GM12878 (cell line): ENCODE measurements around the gene TIMD4. TPM values are rescaled to one million over a fixed set of nuclear protein-coding genes. Genes with fewer than 3 reads are reported as not detected.
"Not testable (repeated sequence)": the region's sequence is repeated elsewhere in the genome, so short reads cannot be mapped to it uniquely, and the experiment has no call there.

ENCODE experiments used
- ATAC-seq: fragments of 200-7000 bp; cut with Tn5 transposase; 3 replicates; pipeline ENCODE4 v1.9.1; 2020; ENCODE audit warnings: mild to moderate bottlenecking, moderate library complexity
- BruUV-seq: library from RNA; stranded (reverse); fragments of 400-500 nt; replicated peaks from 2 replicates; lab custom pipeline; 2021; lab: Mats Ljungman, UMichigan
- CTCF ChIA-PET: fragments of 300-600 bp; sonication (Branson Sonifier 250); formaldehyde crosslinking; extraction: SDS; loops from one replicate; lab custom pipeline; 2021; ENCODE audit warnings: inconsistent platforms; lab: Yijun Ruan, JAX
- POLR2A ChIA-PET: fragments of 350-600 bp; formaldehyde crosslinking; extraction: SDS; loops from one replicate; lab custom pipeline; 2021; ENCODE audit warnings: inconsistent platforms; lab: Charles Lee
- RAD21 ChIA-PET: fragments of 300-600 bp; sonication (Branson Sonifier 250); formaldehyde crosslinking; loops from one replicate; lab custom pipeline; 2023; ENCODE audit warnings: antibody characterized with exemption; ENCODE audit not compliant: unreplicated experiment; lab: Charles Lee
- SMC1A ChIA-PET: fragments of 300-600 bp; sonication (Branson Sonifier 250); formaldehyde crosslinking; loops from one replicate; lab custom pipeline; 2023; ENCODE audit not compliant: unreplicated experiment, uncharacterized antibody; lab: Charles Lee
- DNase-seq: peaks from one replicate; pipeline ENCODE4 v3.0.0-alpha.2; 2011; ENCODE audit warnings: low read depth, low spot score
- FAIRE-seq: peaks from 3 replicates; lab custom pipeline; 2011; peaks lifted over from hg19 to GRCh38; lab: Jason Lieb, UNC
- H2AFZ ChIP-seq: 2 replicates; pipeline ENCODE4 v1.6.0; 2011; ENCODE audit warnings: low read depth, low read length, control low read depth; ENCODE audit not compliant: control insufficient read depth
- H3K27ac ChIP-seq: 2 replicates; pipeline ENCODE4 v1.5.1; 2011; ENCODE audit warnings: control low read depth; ENCODE audit not compliant: control insufficient read depth, insufficient read depth
- H3K27me3 ChIP-seq, 2 experiments: replicated peaks in 1 of 2; 2 replicates each; pipeline versions ENCODE4 v1.6.0 to v1.6.1; 2011; ENCODE audit warnings: low read length in 1 of 2; ENCODE audit not compliant: control insufficient read depth in 2 of 2, insufficient read depth in 2 of 2
- H3K36me3 ChIP-seq, 2 experiments: 2 replicates each; pipeline ENCODE4 v1.5.1; 2011; ENCODE audit warnings: low read length in 1 of 2; ENCODE audit not compliant: control insufficient read depth in 2 of 2, insufficient read depth in 2 of 2
- H3K4me1 ChIP-seq: 2 replicates; pipeline ENCODE4 v1.6.1; 2011; ENCODE audit warnings: mild to moderate bottlenecking, low read length, moderate library complexity, mixed read lengths; ENCODE audit not compliant: control insufficient read depth, insufficient read depth
- H3K4me2 ChIP-seq: 2 replicates; pipeline ENCODE4 v1.6.0; 2011; ENCODE audit warnings: control low read depth; ENCODE audit not compliant: control insufficient read depth, insufficient read depth
- H3K4me3 ChIP-seq: fragments of 200-600 bp; sonication (generic); 2 replicates; pipeline ENCODE4 v1.5.1; 2016
- H3K79me2 ChIP-seq: 2 replicates; pipeline ENCODE4 v1.6.0; 2011; ENCODE audit warnings: low read length; ENCODE audit not compliant: control insufficient read depth, insufficient read depth
- H3K9ac ChIP-seq: 2 replicates; pipeline ENCODE4 v1.8.0; 2011; ENCODE audit warnings: low read length, control low read depth, mixed read lengths; ENCODE audit not compliant: control insufficient read depth, insufficient read depth
- H3K9me3 ChIP-seq: replicated peaks from 3 replicates; pipeline ENCODE4 v1.5.1; 2011; ENCODE audit warnings: mild to moderate bottlenecking, low read length; ENCODE audit not compliant: control insufficient read depth, insufficient read depth
- H4K20me1 ChIP-seq: 2 replicates; pipeline ENCODE4 v1.6.0; 2011; ENCODE audit not compliant: control insufficient read depth, insufficient read depth
- ASH2L ChIP-seq: fragments of 300-600, 200-600 bp; sonication (generic); IDR thresholded peaks from 2 replicates; pipeline ENCODE4 v1.6.1; 2017; ENCODE audit warnings: low read depth, mild to moderate bottlenecking, borderline replicate concordance
- CBX3 ChIP-seq: fragments of 200-600 bp; sonication (generic); IDR thresholded peaks from 2 replicates; pipeline ENCODE4 v1.6.1; 2016; ENCODE audit warnings: low read depth, borderline replicate concordance
- MEF2A ChIP-seq: IDR thresholded peaks from 2 replicates; pipeline ENCODE4 v1.6.1; 2011; ENCODE audit warnings: low read depth, mild to moderate bottlenecking, low read length, moderate library complexity; ENCODE audit not compliant: insufficient read depth
- NKRF ChIP-seq: fragments of 450-650 bp; conservative IDR thresholded peaks from 2 replicates; pipeline ENCODE4 v1.6.1; 2017; ENCODE audit warnings: mild to moderate bottlenecking, moderate library complexity
- POLR2AphosphoS2 ChIP-seq: IDR thresholded peaks from 2 replicates; pipeline ENCODE4 v1.6.1; 2011; ENCODE audit warnings: low read depth, mild to moderate bottlenecking, low read length, improper control_type of control experiment, moderate library complexity
- RAD51 ChIP-seq: fragments of 450-650 bp; IDR thresholded peaks from 2 replicates; pipeline ENCODE4 v1.6.1; 2016; ENCODE audit warnings: moderate library complexity, mild to moderate bottlenecking, inconsistent platforms
- RB1 ChIP-seq: fragments of 450-650 bp; formaldehyde crosslinking; IDR thresholded peaks from 2 replicates; pipeline ENCODE4 v1.6.1; 2017; ENCODE audit warnings: mild to moderate bottlenecking, borderline replicate concordance
- RELB ChIP-seq: fragments of 450-650 bp; IDR thresholded peaks from 2 replicates; pipeline ENCODE4 v1.6.1; 2017; ENCODE audit warnings: low read depth, mild to moderate bottlenecking, moderate library complexity
- SRF ChIP-seq, 2 experiments: IDR thresholded peaks; 2 replicates each; pipeline ENCODE4 v1.6.1; 2011; ENCODE audit warnings: low read depth in 2 of 2, low read length in 2 of 2, mild to moderate bottlenecking in 1 of 2, moderate library complexity in 1 of 2
- TARDBP ChIP-seq: IDR thresholded peaks from 2 replicates; pipeline ENCODE4 v1.6.1; 2016; ENCODE audit warnings: borderline replicate concordance
- ZNF687 ChIP-seq: fragments of 450-650 bp; IDR thresholded peaks from 2 replicates; pipeline ENCODE4 v1.6.1; 2017; ENCODE audit warnings: mild to moderate bottlenecking, moderate library complexity
- WGBS: methylation state at CpG from one replicate; pipeline ENCODE4 v1.1.6; 2016; ENCODE audit warnings: low lambda C conversion rate; ENCODE audit not compliant: insufficient replicate concordance, insufficient coverage; ENCODE audit errors: missing lambda C conversion rate; 5-methylcytosine and 5-hydroxymethylcytosine counted together
- in situ Hi-C: fragments of 300-500 bp; cut with MboI; formaldehyde crosslinking; loops from 9 replicates; pipeline ENCODE4 v1.14.3; 2018; ENCODE audit warnings: mixed read lengths
- intact Hi-C: fragments of 100-400 bp; cut with micrococcal nuclease; formaldehyde crosslinking; loops from one replicate; pipeline ENCODE4 v1.14.2; 2022; ENCODE audit not compliant: unreplicated experiment
- polyA plus RNA-seq, 11 experiments: library from polyadenylated mRNA; depleted of rRNA in 4 of 11; unstranded in 6 of 11; stranded (reverse) in 5 of 11; fragments of >200 nt; fragmentation: Nextera tagmentation in 4 of 11; fragmentation: Illumina TruSeq in 1 of 11; extraction: Ambion mirVana in 4 of 11; extraction: Trizol in 1 of 11; gene quantifications; 1 replicate in 1 of 11; 2 replicates in 10 of 11; pipeline versions ENCODE4 v1.2.1 to v1.2.3, GENCODE V29; 2011 to 2016; ENCODE audit warnings: inconsistent platforms in 2 of 11, missing spikeins in 2 of 11, low read depth in 1 of 11
- total RNA-seq, 4 experiments: library from RNA; depleted of rRNA in 3 of 4; stranded (reverse); fragments of >200 nt in 3 of 4; fragmentation: Illumina TruSeq in 1 of 4; extraction: Trizol in 1 of 4; gene quantifications; 2 replicates each; pipeline versions ENCODE4 v1.2.1 to v1.2.3, GENCODE V29; 2013 to 2021
- TF ChIP-seq, protein P1 (sequence below): IDR thresholded peaks from 2 replicates; pipeline ENCODE4 v1.6.1; 2011; ENCODE audit warnings: mild to moderate bottlenecking, low read depth, low read length, moderate library complexity; ENCODE audit not compliant: insufficient replicate concordance

The TIMD4 gene
- total and polyA plus RNA-seq, 10 of the 15 experiments (the other 5 are each of a cell fraction or from before 2014, with no cell fraction given): 1.3 to 15.4 (median 5.3) TPM

- TF ChIP-seq CBX3 (no peak), MEF2A (no peak), ASH2L (no peak), POLR2AphosphoS2 (no peak), TARDBP (no peak), SRF (IDR thresholded peaks at IDR 0.05; ENCODE audit: low read depth in 2 of 2, low read length in 2 of 2) (no peak), ZNF687 (no peak), RB1 (no peak), NKRF (no peak), RELB (no peak), RAD51 (no peak)
- TF ChIP-seq, protein P1, sequence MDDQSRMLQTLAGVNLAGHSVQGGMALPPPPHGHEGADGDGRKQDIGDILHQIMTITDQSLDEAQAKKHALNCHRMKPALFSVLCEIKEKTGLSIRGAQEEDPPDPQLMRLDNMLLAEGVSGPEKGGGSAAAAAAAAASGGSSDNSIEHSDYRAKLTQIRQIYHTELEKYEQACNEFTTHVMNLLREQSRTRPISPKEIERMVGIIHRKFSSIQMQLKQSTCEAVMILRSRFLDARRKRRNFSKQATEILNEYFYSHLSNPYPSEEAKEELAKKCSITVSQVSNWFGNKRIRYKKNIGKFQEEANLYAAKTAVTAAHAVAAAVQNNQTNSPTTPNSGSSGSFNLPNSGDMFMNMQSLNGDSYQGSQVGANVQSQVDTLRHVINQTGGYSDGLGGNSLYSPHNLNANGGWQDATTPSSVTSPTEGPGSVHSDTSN: no peak
- TF ChIP-seq, all 136 proteins: peak for 0
These were observed 35.5 kb downstream of the TIMD4 start (continued) for GRCh38 chr5:156927545-156927944.

- H3K79me2 ChIP-seq: peaks cover 14% of the 10 kb centered on the region
- H3K27me3 ChIP-seq, in situ Hi-C loops, BruUV-seq, H3K36me3 ChIP-seq, DNase-seq, H3K9ac ChIP-seq, H3K4me2 ChIP-seq, H3K4me3 ChIP-seq, H3K27ac ChIP-seq, POLR2A ChIA-PET, H4K20me1 ChIP-seq, H2AFZ ChIP-seq, ATAC-seq, H3K9me3 ChIP-seq, FAIRE-seq: not testable (repeated sequence)
- ChIA-PET RAD21 (interaction anchor here (0.6 kb wide), 1 partner anchor 37 kb away, joined by 3 read pairs; no protein-coding TSS in a partner anchor), SMC1A (interaction anchor here (2.1 to 5.1 kb wide), 2 partner anchors 11 to 36 kb away, joined by 12 to 27 read pairs; no protein-coding TSS in a partner anchor), CTCF (interaction anchor here (1.0 to 1.4 kb wide), 2 partner anchors 9 to 11 kb away, joined by 4 read pairs; no protein-coding TSS in a partner anchor)
- H3K4me1 ChIP-seq: peaks cover 40% of the 10 kb centered on the region
- 94% methylated on average over 4 of the region's 4 CpGs for WGBS
- intact Hi-C loops: loop anchor here (10.0 kb wide), 1 partner anchor 189 kb away; no protein-coding TSS in a partner anchor
These were observed 37.3 kb downstream of the TIMD4 start for GRCh38 chr5:156925767-156926166.
